Stimulated activated naive CD4-positive, alpha-beta T cell (primary cell): ENCODE results near the gene PRKCE.

Experiments used
- DNase-seq, 6 experiments: peaks; one replicate each; lab custom pipeline; 2025; lab: John Stamatoyannopoulos, UW

The PRKCE gene

DNA sequence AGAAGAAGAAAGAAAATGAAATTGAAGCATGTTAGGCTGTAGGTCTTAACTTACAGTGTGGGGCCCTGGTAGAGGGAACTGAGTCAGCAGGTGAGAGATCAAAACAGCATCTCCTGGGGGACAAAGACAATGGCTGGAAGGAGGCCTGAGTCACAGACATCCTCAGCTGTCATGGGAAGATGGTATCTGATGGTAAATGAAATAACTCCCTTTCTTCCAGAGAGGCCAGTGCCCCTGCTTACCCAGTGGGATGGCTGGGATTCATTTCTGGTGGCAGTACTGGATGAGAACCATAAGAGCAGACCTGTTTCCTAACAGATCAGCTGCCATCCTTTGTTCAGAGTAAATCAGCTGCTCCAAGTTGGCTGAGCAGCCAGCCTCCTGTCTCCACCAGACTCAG is 394.4 kb downstream of the PRKCE start:
- DNase-seq = no peak

DNA sequence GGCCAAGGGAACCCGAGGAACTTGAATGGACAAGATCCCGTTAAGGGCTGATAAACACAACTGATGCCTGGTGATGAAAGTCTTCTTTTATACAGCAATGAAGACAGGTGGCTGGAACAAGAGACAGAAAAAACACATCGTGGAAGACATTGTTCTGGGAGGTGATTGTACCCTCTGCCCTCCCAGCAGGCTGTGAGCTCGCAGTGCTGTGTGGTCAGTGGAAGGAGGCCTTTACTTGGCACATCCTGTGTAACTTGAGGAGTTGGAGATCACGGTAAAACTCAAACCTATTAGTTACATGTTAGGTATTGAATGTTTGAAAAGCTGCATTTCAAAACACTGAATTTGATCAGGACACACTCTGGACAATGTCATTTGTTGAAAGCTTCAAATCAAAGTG is 395.8 kb downstream of the PRKCE start:
- no peak for DNase-seq

DNA sequence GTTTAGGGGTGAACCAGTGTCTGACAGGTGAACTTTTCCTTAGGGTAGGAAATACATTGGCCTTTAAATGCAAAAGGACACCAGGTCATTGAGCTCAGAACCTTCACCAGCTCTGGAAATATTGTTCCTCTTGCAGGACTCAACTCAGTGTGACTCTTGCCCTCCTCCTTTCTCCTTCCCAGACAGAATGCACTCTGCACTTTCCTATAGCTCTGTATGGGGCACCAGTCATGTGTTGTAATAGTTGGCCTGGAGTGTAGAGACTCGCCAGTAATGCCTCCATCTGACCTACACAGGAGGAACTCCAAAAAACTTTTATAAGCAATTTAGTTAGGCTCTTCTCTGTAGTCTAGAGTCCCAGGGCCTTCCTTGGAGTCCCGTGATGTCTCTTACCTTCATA is 397.2 kb downstream of the PRKCE start:
- no peak for DNase-seq

DNA sequence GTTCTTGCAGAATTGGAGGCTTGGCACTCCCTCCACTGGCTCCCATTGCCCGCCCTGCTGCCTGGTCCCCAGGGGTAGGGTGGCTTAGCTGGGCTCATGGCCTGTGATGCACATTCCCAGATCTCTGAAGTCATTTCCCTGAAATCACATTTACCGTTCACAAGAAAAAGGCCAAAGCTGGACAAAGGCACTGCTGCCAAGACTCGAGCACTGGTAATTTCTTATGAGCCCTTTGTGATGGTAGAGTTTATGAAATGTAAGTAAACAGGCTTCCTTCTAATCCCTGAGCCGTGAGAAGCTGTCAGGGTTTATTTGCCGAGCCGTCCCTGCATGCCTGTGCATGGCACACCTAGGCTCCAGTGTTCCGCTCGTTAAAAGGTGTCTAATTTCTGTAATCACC is 398.6 kb downstream of the PRKCE start:
- no peak for DNase-seq

DNA sequence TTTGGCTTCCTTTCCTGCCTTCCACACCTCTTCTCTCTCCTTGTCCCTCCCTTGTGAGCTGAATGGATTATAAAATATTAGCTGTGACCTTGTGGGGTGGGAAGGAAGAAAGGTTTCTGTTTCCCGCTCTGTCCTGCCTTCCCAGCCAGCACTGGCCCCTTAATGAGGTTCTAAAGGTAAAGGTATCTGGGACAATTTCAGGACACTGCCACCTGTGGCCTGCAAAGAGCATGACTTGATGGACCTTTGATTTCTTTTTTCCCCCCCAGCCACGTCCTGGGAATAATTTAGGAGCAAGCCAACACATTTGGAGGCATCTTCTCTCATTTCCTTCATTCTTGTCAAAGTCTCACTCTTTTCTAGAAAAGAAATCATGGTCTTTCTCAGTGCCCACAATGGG is 399.0 kb downstream of the PRKCE start:
- no peak for DNase-seq

DNA sequence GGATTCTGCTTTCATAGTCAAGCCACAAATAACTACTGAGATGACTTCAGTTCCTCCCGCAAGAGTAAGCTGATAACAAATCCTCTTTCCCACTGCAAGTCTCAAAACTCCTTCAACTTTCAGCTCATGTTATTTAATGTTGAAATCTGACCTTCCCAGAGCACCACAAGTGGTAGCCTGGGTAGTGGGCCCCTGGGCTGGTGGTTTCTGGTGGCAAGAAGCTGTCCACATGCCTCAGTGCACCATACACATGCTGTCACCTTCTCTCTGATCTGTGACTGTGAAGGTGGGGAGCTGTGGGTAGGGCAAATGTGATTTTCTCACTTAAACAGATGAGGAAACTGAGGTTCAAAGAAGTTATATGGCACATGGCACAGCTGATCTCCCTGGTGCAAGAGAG is 399.6 kb downstream of the PRKCE start:
- DNase-seq = no peak

DNA sequence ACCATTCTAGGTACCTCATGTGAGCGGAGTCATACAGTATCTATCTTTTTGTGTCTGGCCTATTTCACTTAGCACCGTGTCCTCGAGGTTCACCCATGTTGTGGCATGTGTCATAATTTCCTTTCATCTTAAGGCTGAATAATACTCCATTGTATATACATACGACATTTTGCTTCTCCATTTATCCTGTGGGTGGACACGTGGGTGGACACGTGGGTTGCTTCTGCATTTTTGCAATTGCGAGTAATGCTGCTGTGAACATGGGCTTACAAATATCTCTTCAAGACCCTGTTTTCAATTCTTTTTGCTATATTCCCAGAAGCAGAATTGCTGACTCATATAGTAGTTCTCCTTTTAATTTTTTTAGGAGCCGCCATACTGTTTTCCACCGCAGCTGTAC is 402.1 kb downstream of the PRKCE start:
- DNase-seq = no peak

DNA sequence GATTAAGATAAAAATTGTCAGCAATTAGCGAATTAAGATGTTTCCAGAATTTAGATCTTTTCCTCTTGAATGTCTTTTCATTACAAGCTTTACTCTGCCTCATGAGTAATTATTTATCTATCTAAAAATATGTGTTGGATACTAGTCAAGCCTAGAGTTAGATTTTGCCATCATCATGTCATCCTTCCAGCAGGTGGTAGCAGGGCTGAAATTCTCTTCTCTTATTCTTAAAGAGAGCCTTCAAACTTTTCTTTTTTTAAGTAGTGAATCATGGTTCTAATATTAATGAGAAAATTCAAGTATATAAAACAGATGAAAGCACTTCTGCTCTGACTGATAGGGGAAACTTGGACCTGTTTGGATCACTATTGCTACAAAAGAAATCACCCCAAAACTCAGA is 405.1 kb downstream of the PRKCE start:
- no peak for DNase-seq

DNA sequence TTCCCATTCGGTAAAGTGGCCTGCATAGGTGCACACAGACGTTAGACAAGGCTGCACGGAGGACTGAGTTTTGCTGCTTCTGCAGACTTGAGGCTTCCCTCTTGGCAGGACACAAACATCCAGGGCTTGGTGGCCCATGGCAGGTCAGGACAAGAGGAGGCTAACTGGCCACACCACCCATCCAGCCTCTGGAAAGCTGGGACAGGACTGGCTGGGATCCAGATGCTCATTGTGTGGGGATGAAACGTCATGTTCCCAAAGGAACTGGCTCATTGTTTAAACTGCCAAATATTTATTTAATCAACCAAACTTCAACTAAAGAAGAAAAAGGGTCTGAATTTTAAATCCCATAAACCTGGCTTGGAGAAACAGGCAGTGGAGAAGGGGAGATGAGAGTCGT is 406.7 kb downstream of the PRKCE start:
- DNase-seq = no peak

DNA sequence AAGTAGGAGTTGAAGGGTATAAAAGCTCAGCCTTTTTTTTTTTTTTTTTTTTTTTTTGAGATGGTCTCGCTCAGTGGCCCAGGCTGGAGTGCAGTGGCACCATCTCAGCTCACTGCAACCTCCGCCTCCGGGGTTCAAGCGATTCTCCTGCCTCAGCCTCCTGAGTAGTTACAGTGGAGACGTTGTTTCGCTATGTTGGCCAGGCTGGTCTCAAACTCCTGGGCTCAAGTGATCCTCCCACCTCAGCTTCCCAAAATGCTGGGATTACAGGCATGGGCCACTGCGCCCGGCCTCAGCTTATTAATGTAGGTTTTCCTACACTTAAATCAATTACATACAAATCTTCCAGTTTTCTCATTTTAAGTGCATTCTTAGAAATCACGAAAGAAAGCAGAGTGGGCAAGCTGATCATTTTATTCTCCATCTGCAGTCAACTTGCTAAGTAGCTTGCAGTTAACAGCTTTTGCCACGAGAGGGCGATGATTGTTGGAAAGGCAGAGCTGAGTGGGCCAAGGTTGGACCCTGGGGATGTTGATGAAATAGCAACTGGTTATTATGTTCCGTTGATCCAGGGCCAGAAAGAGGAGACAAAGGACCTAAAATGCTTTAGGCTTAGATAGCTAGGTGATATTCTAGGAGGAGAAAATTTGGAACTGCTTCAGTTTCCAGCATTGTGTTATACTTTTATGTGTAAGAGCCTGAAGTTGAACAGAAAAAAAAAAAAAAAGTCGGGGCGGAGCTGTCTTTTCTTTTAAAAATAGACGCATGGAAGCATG is 411.4 kb downstream of the PRKCE start:
- DNase-seq = peak; percentile 1 to 61 (median 38)

DNA sequence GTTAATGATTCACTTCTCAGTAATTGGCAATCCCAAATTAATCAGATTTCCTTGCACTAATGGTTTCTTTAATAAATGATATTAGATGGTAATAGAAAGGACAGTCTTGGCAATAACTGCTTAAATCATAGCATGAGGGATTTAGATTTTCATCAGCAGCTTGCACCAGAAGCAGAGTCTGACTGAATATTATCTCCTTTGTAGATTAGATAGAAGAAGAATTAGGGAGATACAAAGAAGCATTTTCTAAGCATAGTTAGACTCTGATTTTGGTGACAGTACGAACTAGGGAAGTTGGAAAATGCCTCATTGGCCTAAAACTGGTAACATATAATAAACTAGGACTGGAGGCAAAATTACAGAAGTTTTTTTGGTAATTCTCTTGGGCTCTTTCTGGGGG is 412.9 kb downstream of the PRKCE start:
- no peak for DNase-seq

DNA sequence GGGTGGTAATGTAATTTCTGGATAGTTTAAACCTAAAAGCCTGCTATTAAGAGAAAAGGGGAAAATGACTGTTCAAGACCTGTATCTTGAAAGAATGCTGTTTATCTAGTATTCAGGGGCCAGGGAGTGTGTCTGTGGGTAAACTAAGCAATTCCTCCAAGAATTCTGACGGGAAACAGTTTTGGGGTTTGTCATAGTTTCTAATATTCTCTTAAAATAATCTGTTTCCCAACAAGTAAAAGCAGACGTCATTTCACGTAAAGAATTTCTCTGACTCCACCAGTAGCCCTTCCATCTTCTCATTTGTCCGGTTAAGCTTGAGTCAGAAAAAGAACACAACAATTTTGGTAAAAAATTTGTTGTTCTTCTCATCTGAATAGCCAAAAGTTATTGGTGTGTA is 413.7 kb downstream of the PRKCE start:
- DNase-seq = no peak

DNA sequence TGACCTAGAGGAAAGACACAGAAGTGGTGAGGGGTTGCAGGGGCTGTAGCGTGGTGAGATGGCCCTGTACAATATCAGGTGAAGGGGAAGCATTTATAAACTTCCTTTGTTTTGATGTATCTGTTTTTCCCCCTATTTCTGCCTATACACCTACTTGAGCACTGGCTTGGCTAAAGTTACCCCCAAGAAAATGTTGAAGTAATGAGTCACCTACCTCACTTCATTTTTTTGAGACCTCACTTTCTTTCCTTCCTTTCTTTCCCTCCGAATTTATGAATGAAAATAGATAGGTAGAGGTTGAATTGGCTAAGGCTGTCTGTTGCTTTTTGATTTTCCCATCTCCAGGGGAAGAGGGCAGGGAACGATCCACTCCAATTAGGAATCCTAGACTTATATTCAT is 414.6 kb downstream of the PRKCE start:
- DNase-seq = no peak

DNA sequence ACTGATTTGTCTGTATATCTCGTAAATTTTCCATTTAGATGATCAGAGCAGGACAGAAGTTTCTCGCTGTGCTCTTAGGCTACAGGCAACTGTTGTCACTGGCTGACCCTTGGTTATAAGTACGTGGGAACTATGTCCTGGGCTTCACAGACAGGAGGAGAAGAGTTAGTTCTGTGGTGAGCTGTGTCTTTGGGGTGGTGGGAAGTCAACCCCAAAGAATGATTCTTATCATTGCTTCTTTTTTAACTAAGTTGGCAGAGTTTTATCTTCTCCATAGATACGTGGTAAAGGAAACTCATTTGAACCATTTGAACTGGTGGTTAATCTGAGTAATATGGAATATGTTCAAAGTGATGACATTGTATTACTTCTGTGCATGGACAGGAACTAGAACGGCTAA is 415.1 kb downstream of the PRKCE start:
- no peak for DNase-seq

DNA sequence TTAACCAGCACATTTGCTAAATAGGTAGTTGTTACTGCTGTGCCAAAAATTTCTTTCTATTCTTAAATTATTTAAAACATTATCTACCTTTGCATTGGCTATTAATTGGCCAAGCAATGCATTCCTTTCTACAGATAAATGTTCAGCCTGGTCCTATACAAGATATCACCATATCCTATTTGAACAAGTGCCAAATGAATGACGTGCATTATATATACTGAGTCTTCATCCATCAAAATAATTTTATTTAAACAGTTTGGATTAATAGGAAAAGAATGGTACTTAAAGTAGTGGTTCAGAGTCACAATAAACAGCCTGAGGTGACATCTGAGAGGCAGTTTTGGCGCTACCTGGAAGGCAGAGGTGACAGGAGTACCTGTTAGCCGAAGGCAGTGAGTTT is 415.6 kb downstream of the PRKCE start:
- no peak for DNase-seq

DNA sequence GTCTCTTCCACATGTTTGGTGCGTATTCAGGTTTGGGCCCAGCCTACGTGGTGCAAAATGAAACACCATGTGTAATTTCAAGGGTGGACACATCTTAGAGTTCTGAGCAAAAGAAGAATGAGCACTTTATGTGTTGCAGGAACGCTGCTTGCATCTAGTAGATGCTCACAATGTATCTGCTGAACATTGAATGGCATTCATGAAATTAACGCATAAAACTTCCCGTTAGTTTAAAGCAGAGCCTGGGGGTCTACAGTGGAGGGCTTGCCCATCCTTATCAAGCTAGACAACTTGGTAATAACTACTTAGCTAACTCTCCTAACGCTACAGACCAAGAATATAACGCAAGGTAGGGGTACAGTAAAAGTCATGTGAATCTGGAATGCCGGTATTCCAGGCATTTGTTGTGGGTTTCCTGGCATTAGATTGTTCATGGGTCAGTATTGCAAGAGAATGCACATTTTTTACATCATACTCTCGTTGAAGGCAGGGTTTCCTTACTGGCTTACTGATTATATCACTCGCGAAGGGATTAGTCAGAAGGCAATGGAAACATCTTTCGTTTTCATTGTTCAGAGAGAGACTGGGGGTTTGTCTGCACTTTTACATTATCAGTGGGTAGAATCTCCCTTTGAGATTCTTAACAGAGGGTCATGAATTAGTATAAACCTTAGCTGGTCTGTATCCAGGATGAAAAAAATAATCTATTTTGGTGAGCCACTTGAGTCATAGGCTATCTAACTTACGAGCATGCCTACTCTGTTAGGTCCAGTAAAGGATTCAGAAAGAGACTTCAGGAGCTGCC is 416.2 kb downstream of the PRKCE start:
- no peak for DNase-seq

DNA sequence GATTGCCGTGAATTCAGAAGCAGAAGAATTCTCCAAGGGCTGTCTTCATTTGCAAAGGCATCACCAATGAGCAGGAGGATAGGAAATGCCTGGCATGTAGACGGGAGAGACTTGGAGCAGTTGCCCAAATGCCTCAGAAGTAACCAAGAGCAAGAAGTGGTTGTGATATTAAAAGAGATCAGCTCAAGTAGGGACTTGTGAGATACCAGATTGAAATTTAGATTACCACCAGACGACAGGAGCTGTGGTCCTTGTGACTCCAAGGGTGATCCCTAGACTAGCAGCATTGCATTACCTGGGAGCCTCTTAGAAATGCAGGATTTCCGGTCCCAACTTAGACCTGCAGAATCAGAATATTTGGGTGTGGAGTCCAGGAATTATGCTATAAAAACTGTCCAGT is 417.2 kb downstream of the PRKCE start:
- no peak for DNase-seq

DNA sequence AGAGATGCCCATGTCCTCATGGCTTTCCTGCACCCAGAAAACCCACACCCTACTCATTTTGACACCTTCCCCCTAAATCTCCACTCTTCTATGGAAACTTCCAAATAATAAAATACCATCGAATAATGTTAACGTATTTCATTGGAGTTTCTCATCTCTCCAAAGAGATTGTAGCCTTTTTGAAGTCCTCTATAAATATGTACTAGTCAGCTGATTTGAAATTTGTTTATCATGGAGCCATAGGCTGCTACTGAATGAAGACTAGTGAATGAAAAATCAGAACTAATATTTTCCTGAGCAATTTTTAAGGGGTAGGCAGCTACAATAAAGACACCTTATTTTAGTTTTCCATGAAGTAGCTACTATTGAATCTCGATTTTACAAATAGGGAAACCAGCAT is 419.6 kb downstream of the PRKCE start:
- no peak for DNase-seq

DNA sequence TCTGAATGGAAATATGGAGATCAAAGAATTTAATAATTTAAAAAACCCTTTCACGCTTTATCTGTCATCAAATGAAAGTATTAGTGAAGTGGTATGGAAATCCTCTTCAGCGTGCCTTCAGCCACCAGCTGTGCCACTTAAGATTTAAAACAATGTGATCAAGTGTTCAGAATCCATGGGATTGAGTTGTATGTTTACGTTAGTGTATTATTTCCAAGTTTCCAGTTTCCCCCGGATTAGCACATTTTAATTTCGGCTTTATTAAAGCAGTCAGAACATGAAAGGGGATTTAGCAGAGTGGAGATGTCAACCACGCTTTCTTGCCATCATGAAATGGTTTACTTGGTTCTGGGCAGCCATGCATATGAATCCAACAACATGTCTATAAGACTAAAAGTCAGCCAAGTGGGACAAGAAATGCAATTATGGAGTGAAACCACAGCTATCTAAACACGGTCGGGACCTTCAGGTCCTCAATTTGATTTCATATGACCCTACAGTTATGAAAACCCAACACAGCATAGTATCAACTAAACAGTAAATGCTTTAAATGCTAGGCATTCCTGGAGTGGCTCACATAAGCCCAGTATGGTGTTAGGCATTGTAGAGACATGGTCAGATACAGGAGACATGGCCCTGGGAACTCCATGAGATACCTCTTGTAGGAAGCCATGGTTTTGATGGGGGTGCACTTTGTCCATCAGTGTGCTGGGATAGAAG is 420.8 kb downstream of the PRKCE start:
- no peak for DNase-seq

DNA sequence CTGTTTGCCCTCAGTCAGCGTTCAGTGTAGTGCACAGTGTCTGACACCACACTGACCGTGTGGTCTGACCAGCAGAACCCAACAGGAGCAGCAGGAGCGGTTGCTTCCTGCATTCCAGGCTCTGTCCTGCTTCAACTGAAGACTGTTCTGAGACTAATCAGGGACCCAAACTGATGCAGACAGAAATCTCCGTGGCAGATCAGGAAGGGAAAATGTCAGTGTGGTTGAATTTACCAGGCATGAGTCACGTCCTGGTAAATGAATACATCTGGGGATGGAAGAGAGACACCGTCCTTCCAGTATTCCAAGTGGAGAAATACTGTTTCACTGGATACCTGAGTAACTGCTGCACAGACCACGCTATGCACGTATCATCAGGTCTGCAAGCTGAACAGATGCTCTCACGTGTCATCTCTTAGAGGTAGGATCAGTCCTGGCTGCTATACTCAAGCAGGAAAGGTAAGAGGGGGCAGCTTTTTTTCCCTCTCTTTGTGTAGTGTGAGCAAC is 422.1 kb downstream of the PRKCE start:
- DNase-seq = no peak

DNA sequence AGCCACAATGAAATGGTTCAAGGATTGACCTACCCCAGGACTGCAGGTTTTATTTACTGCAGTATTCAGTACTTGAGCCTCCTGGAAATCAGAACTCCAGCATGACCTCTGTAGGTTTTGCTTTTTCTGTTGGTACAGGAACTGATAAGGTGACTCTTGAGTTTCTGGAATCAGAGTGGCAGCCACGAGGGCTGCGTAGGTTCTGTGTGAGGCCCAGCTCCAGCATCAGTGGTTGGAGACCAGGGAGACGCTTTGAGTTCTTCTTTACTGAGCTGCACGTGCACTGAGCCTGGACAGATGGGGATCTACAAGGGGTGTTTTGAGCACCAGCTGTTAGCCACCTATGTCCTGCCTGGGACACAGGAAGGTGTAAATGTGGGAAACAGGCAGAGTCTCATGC is 423.0 kb downstream of the PRKCE start:
- no peak for DNase-seq

DNA sequence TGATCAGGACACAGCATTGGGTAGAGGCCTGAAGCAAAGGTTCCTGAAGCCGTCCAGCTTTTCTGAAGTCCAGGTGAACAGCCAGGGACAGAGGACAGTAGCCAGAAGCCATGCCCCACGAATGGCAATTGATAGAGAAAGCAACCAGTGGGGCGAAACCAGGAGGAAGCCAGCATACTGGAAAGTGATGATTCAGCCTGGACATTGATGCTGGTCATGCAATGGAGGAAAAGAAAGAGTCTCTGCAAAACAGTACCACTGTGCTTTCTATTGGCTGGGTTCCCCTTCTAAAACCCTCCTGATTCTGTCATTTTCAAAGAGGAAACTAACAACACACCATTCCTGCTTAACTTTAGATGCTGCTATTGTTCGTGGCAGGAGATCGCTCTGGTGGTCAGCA is 424.4 kb downstream of the PRKCE start:
- no peak for DNase-seq

DNA sequence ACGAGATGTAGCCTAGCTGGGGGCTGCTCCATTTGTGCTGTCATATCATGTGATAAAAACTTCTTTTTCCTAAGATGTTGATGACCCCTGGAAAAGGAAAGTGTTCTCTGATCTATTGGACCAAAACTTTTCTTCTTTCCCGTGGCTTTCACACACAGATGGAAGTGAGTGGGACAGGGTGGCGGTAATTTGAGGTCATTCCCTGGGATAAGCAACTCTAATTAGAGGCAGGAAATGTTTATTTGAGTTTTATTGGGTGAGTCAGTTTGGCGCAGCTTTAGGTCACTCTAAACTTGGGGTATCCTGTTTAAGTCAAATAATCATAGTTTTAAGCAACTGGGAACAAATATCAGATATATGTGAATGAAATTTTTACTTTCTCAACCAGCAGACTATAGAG is 424.8 kb downstream of the PRKCE start:
- no peak for DNase-seq
